IMR-90 (cell line): ENCODE data around the gene APCDD1L. TPM values are rescaled to one million over a fixed set of nuclear protein-coding genes. Genes with fewer than 3 reads are reported as not detected.

ENCODE experiments used
- ATAC-seq: fragments of 200-7000 bp; cut with Tn5 transposase; 2 replicates; pipeline ENCODE4 v1.9.1; 2020; ENCODE audit warnings: low read depth, mild to moderate bottlenecking, moderate library complexity
- BruUV-seq: library from RNA; stranded (reverse); fragments of 400-500 nt; replicated peaks from 2 replicates; lab custom pipeline; 2021; lab: Mats Ljungman, UMichigan
- CTCF ChIA-PET: fragments of 300-600 bp; formaldehyde crosslinking; extraction: SDS; loops from one replicate; lab custom pipeline; 2021; ENCODE audit warnings: antibody characterized with exemption; lab: Yijun Ruan, JAX
- POLR2A ChIA-PET: fragments of 300-600 bp; sonication (Branson Sonifier 250); formaldehyde crosslinking; loops from one replicate; lab custom pipeline; 2022; ENCODE audit warnings: antibody characterized with exemption; ENCODE audit not compliant: unreplicated experiment; lab: Charles Lee
- DNase-seq: peaks from one replicate; pipeline ENCODE4 v3.0.0; 2013
- H2AFZ ChIP-seq: replicated peaks from 2 replicates; pipeline ENCODE3; 2013; ENCODE audit warnings: low read length, mild to moderate bottlenecking; ENCODE audit not compliant: poor library complexity
- H2AK5ac ChIP-seq: 2 replicates; pipeline ENCODE4 v1.6.1; 2013; ENCODE audit warnings: low read depth, low read length, inconsistent platforms
- H2AK9ac ChIP-seq: replicated peaks from 2 replicates; pipeline ENCODE3; 2013; ENCODE audit warnings: mild to moderate bottlenecking, low read depth, low read length, moderate library complexity; ENCODE audit not compliant: poor library complexity
- H2BK120ac ChIP-seq: 2 replicates; pipeline ENCODE4 v1.6.1; 2013; ENCODE audit warnings: low read depth, low read length, inconsistent platforms
- H2BK15ac ChIP-seq: 3 replicates; pipeline ENCODE4 v1.6.1; 2013; ENCODE audit warnings: low read depth, low read length, inconsistent platforms
- H2BK20ac ChIP-seq: 2 replicates; pipeline ENCODE4 v1.6.1; 2013; ENCODE audit warnings: low read depth, mild to moderate bottlenecking, inconsistent platforms, low read length, moderate library complexity
- H2BK5ac ChIP-seq: 2 replicates; pipeline ENCODE4 v1.6.1; 2013; ENCODE audit warnings: mild to moderate bottlenecking, low read depth, low read length, inconsistent platforms; ENCODE audit not compliant: poor library complexity, severe bottlenecking
- H3K14ac ChIP-seq: replicated peaks from 2 replicates; pipeline ENCODE4 v1.6.1; 2013; ENCODE audit warnings: low read depth, low read length, inconsistent platforms
- H3K18ac ChIP-seq: 2 replicates; pipeline ENCODE4 v1.6.1; 2013; ENCODE audit warnings: low read depth, low read length, control low read depth
- H3K23ac ChIP-seq: 2 replicates; pipeline ENCODE4 v1.6.1; 2013; ENCODE audit warnings: low read depth, low read length, inconsistent platforms
- H3K27ac ChIP-seq: 2 replicates; pipeline ENCODE4 v1.5.1; 2013; ENCODE audit warnings: mild to moderate bottlenecking, control low read depth, low read length; ENCODE audit not compliant: insufficient read depth
- H3K27me3 ChIP-seq: 2 replicates; pipeline ENCODE4 v1.6.1; 2013; ENCODE audit warnings: low read length; ENCODE audit not compliant: control insufficient read depth, insufficient read depth
- H3K36me3 ChIP-seq: 2 replicates; pipeline ENCODE4 v1.6.1; 2013; ENCODE audit warnings: low read length, mixed read lengths; ENCODE audit not compliant: control insufficient read depth, insufficient read depth
- H3K4ac ChIP-seq: 2 replicates; pipeline ENCODE4 v1.6.1; 2013; ENCODE audit warnings: low read depth, low read length, inconsistent platforms
- H3K4me1 ChIP-seq: 2 replicates; pipeline ENCODE4 v1.6.1; 2013; ENCODE audit warnings: low read length, mixed read lengths; ENCODE audit not compliant: control insufficient read depth, insufficient read depth
- H3K4me2 ChIP-seq: 2 replicates; pipeline ENCODE4 v1.6.1; 2013; ENCODE audit warnings: low read depth, mild to moderate bottlenecking, control low read depth, low read length, moderate library complexity
- H3K4me3 ChIP-seq: 2 replicates; pipeline ENCODE4 v1.5.1; 2013; ENCODE audit warnings: low read depth, mild to moderate bottlenecking, control low read depth, low read length, moderate library complexity; ENCODE audit not compliant: insufficient read depth
- H3K56ac ChIP-seq: 2 replicates; pipeline ENCODE4 v1.6.1; 2013; ENCODE audit warnings: low read length, inconsistent platforms; ENCODE audit not compliant: insufficient read depth; ENCODE audit errors: extremely low read depth
- H3K79me1 ChIP-seq, 2 experiments: 2 replicates each; pipeline ENCODE4 v1.6.1; 2013; ENCODE audit warnings: low read length in 2 of 2, inconsistent platforms in 1 of 2, low read depth in 1 of 2
- H3K9ac ChIP-seq: 2 replicates; pipeline ENCODE4 v1.6.1; 2013; ENCODE audit warnings: low read depth, low read length, control low read depth
- H3K9me1 ChIP-seq: 2 replicates; pipeline ENCODE4 v1.6.1; 2013; ENCODE audit warnings: low read length, inconsistent platforms; ENCODE audit not compliant: insufficient read depth
- H3K9me3 ChIP-seq: 2 replicates; pipeline ENCODE4 v1.6.1; 2013; ENCODE audit warnings: low read length; ENCODE audit not compliant: control insufficient read depth, insufficient read depth
- H4K20me1 ChIP-seq: 2 replicates; pipeline ENCODE4 v1.6.1; 2013; ENCODE audit warnings: low read length, inconsistent platforms; ENCODE audit not compliant: insufficient read depth
- H4K5ac ChIP-seq: 2 replicates; pipeline ENCODE4 v1.6.1; 2013; ENCODE audit warnings: mild to moderate bottlenecking, low read depth, low read length, control low read depth
- H4K8ac ChIP-seq, 2 experiments: 2 replicates each; pipeline ENCODE4 v1.6.1; 2013; ENCODE audit warnings: low read depth in 2 of 2, low read length in 2 of 2, control low read depth in 1 of 2, inconsistent platforms in 1 of 2
- H4K91ac ChIP-seq: 2 replicates; pipeline ENCODE4 v1.6.1; 2013; ENCODE audit warnings: low read depth, low read length, inconsistent platforms; ENCODE audit not compliant: insufficient read depth
- MAFK ChIP-seq: IDR thresholded peaks from 2 replicates; pipeline ENCODE4 v1.6.1; 2012; ENCODE audit warnings: low read depth, low read length, improper control_type of control experiment
- MAZ ChIP-seq: IDR thresholded peaks from 2 replicates; pipeline ENCODE4 v1.6.1; 2012; ENCODE audit warnings: low read depth, mild to moderate bottlenecking, low read length, improper control_type of control experiment, moderate library complexity, borderline replicate concordance
- NFE2L2 ChIP-seq: fragments of 150-350 bp; IDR thresholded peaks from 2 replicates; pipeline ENCODE4 v1.6.1; 2016; ENCODE audit warnings: low read depth, mild to moderate bottlenecking, low read length
- POLR2A ChIP-seq: IDR thresholded peaks from 2 replicates; pipeline ENCODE4 v1.6.1; 2012; ENCODE audit warnings: mild to moderate bottlenecking, low read depth, low read length
- RAD21 ChIP-seq: IDR thresholded peaks from 2 replicates; pipeline ENCODE4 v1.6.1; 2012; ENCODE audit warnings: low read length, improper control_type of control experiment
- SMC3 ChIP-seq: fragments of 150-350 bp; IDR thresholded peaks from 2 replicates; pipeline ENCODE4 v1.6.1; 2016; ENCODE audit warnings: low read depth, mild to moderate bottlenecking, antibody characterized with exemption, low read length, moderate library complexity
- whole genome bisulfite sequencing, 2 experiments: methylation state at CpG; one replicate each; pipeline versions ENCODE4 v1.1.5 to v1.1.7; 2013; ENCODE audit warnings: missing lambda C conversion rate in 2 of 2; ENCODE audit not compliant: insufficient read length in 1 of 2; ENCODE audit errors: extremely low coverage in 2 of 2; 5-methylcytosine and 5-hydroxymethylcytosine counted together
- dilution Hi-C: fragments of 300-500 bp; cut with HindIII; formaldehyde crosslinking; loops from one replicate; pipeline ENCODE4 v1.14.3; 2018; ENCODE audit warnings: low sequenced_read_pairs; ENCODE audit not compliant: unreplicated experiment
- in situ Hi-C: fragments of 300-500 bp; cut with MboI; formaldehyde crosslinking; loops from 3 replicates; pipeline ENCODE4 v1.14.3; 2019; ENCODE audit warnings: low sequenced_read_pairs, inconsistent platforms, mixed read lengths
- intact Hi-C: fragments of 100-400 bp; cut with micrococcal nuclease; formaldehyde crosslinking; loops from 2 replicates; pipeline ENCODE4 v1.10.0; 2022
- polyA plus RNA-seq, 3 experiments: library from polyadenylated mRNA; depleted of rRNA; stranded (reverse); fragments of >200 nt; gene quantifications; 2 replicates each; pipeline ENCODE4 v1.2.3, GENCODE V29; 2012; ENCODE audit warnings: low replicate concordance in 1 of 3
- total RNA-seq: library from RNA; depleted of rRNA; stranded (reverse); fragments of >200 nt; gene quantifications from 2 replicates; pipeline ENCODE4 v1.2.3, GENCODE V29; 2012
- TF ChIP-seq, protein P1 (sequence below): fragments of 150-350 bp; IDR thresholded peaks from 2 replicates; pipeline ENCODE4 v1.6.1; 2016; ENCODE audit warnings: low read depth, mild to moderate bottlenecking, low read length, moderate library complexity, borderline replicate concordance

Gene APCDD1L
- total and polyA plus RNA-seq, 2 of the 4 experiments (the other 2 are of a cell fraction) = 2.5 to 18.3 TPM

DNA sequence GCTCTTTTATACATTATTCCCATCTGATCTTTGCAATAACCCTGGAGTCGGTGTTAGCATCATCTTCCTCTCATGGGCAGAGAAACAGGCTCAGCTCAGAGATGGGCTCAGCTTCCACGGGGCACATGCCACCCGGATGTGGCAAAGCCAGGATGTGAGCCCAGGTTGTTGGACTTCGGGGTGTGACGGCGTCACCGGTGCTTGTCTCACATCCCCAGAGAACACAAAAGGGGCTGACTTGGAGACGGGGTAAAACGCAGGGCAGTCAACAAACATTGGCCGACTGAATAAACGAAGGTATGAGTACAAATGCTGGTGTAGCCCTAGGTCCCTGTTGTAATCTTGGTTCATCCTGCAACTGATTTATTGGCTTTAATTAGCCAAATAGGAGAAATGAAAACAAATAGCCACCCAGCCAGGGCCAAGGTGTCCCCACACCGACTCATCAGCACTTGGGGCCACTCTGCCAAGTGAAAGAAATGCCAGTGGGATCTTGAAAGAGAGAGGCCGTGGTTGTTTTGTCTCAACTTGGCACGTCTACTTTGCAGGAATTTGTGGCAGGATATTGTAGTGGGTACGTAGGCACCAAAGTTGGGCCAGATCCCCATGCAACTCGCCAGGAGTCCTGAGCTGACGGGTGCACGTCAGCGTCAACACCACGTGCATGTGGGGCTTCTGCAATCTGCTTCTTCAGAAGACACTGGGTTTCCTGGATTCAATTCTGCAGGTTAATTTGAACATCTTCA lies 42.8 kb downstream of the APCDD1L start:
- Histone ChIP-seq H3K18ac (no peak overlapping the region), H4K91ac (no peak overlapping the region), H2BK5ac (no peak overlapping the region), H3K4me1 (no peaks in the 10 kb centered on the region; the same call in 1 of the 2 replicates), H2BK15ac (no peak overlapping the region), H3K4ac (no peak overlapping the region), H4K5ac (no peak overlapping the region), H4K8ac (no peak overlapping the region), H3K9me3 (no peaks in the 10 kb centered on the region; the same call in 1 of the 2 replicates), H2AK9ac (no peak overlapping the region), H3K56ac (no peak overlapping the region), H3K4me2 (no peak overlapping the region), H3K14ac (no peak overlapping the region), H3K79me1 (no peaks in the 10 kb centered on the region), H3K9ac (no peak overlapping the region), H3K27ac (no peak overlapping the region), H2AK5ac (no peak overlapping the region), H2BK120ac (no peak overlapping the region), H3K23ac (no peak overlapping the region), H2BK20ac (no peak overlapping the region), H3K36me3 (no peaks in the 10 kb centered on the region), H4K20me1 (no peaks in the 10 kb centered on the region), H3K27me3 (no peaks in the 10 kb centered on the region), H2AFZ (no peak overlapping the region), H3K4me3 (no peak overlapping the region), H3K9me1 (no peaks in the 10 kb centered on the region; the same call in 1 of the 2 replicates)
- no peak for DNase-seq
- CTCF ChIA-PET = no interaction called here
- no TSS peak for BruUV-seq
- POLR2A ChIA-PET = no interaction called here
- ATAC-seq = no peak
- no peak for TF ChIP-seq NFE2L2
- no peak for TF ChIP-seq RAD21
- TF ChIP-seq, protein P1, sequence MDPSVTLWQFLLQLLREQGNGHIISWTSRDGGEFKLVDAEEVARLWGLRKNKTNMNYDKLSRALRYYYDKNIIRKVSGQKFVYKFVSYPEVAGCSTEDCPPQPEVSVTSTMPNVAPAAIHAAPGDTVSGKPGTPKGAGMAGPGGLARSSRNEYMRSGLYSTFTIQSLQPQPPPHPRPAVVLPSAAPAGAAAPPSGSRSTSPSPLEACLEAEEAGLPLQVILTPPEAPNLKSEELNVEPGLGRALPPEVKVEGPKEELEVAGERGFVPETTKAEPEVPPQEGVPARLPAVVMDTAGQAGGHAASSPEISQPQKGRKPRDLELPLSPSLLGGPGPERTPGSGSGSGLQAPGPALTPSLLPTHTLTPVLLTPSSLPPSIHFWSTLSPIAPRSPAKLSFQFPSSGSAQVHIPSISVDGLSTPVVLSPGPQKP = no peak
- TF ChIP-seq POLR2A = no peak
- TF ChIP-seq SMC3 = no peak
- TF ChIP-seq MAZ = no peak
- TF ChIP-seq MAFK = no peak
- in situ Hi-C loops = loop anchor here (10.0 kb wide), 1 partner anchor 382 kb away; the partner anchor contains the start of genes GNAS and GNAS-AS1
- dilution Hi-C loops = no loop called here
- WGBS, 2 experiments = 96% methylated on average over 10 of the region's 20 CpGs; no CpG with 5 or more reads in 1 of the 2 experiments
- intact Hi-C loops = no loop called here
